Body of pancreas (tissue), 4 donors: Measurements from ENCODE around the gene PSMD1.

Experiments
- POLR2A ChIP-seq, 3 donors: fragments of 450-650 bp; IDR thresholded peaks; one replicate each; pipeline ENCODE4 v1.6.1; 2016; ENCODE audit warnings: antibody characterized with exemption in 3 of 3, mild to moderate bottlenecking in 2 of 3
- TF ChIP-seq, protein P1 (sequence below), 7 experiments: fragments of 450-650 bp in 4 of 7; fragments of 200-600 bp in 3 of 7; sonication (generic) in 3 of 7; IDR thresholded peaks; one replicate each; pipeline ENCODE4 v1.5.1; 2016 to 2019; ENCODE audit warnings: antibody characterized with exemption in 7 of 7

DNA sequence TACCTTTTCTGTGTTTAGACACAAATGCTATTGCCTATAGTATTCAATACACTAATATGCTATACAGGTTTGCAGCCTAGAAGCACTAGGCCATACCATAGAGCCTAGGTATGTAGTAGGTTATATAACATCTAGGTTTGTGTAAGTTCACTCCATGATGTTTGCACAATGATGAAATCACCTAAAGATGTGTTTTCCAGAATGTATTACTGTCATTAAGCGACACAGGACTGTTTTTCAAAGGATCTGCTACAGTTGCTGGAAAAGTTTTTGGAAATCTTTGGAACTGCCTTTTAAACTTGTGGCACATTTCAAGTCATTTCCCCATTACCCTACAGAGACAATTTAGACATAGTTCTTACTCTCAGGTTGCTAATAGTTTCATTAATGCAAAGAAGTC lies 9.3 kb downstream of the PSMD1 start:
- TF ChIP-seq, protein P1, sequence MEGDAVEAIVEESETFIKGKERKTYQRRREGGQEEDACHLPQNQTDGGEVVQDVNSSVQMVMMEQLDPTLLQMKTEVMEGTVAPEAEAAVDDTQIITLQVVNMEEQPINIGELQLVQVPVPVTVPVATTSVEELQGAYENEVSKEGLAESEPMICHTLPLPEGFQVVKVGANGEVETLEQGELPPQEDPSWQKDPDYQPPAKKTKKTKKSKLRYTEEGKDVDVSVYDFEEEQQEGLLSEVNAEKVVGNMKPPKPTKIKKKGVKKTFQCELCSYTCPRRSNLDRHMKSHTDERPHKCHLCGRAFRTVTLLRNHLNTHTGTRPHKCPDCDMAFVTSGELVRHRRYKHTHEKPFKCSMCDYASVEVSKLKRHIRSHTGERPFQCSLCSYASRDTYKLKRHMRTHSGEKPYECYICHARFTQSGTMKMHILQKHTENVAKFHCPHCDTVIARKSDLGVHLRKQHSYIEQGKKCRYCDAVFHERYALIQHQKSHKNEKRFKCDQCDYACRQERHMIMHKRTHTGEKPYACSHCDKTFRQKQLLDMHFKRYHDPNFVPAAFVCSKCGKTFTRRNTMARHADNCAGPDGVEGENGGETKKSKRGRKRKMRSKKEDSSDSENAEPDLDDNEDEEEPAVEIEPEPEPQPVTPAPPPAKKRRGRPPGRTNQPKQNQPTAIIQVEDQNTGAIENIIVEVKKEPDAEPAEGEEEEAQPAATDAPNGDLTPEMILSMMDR (IDR thresholded peaks at IDR 0.05), result no peak
- TF ChIP-seq POLR2A (IDR thresholded peaks at IDR 0.05), result no peak
